NK-92 treated with Interleukin-12 subunit alpha and Interleukin-12 subunit beta, amount 100 ng/mL, for 24 hours (cell line): ENCODE results near the gene MYO1D.
A peak's percentile ranks its signal among the peaks of the same experiment; 100 is the strongest.

Source experiments
- DNase-seq: peaks from one replicate; lab custom pipeline; 2025; lab: John Stamatoyannopoulos, UW

Gene MYO1D

DNA sequence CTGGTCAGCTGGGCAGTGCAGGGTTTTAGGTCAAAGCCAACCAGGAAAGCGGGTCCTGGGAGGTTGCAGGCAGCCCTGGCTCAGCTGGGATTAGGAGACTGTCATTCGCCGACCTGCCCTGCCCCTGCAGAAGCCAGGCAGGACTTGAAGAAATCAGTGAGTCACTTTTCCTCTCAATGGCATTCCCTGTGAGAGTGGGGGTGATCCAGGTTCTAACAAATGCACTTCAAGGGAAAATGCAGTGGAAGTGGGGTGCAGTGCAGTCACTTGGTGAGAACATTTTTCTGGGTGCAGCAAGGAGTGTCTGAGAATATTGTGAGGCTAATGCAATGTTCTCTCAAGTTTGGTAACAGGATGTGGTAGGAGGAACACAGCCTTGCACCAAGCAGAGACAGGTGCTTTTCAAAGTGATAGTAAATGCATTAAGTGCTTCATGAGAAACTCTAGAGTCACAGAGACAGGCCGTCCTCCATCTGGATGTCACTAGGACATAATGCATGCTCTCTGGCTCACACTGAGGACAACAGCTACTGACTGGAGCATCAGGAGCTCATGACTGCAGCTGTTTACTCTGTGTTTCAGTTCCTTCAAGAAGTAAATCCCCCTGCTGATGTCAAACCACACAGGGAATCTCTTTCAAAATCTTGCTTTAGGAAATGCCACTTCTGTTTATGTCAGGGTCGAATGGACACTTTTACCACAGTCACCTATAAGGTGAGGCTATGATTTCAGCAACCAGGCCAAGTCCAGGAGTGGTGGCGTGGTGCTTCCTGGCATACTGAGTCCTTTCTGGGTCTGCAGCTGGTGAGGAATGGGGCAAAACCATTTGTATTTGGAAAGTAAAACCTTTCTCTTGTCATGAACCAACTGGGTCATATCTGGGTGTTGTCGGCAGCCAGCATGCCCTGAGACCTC, 373.4 kb downstream of the MYO1D start:
- peak; percentile 43 for DNase-seq

DNA sequence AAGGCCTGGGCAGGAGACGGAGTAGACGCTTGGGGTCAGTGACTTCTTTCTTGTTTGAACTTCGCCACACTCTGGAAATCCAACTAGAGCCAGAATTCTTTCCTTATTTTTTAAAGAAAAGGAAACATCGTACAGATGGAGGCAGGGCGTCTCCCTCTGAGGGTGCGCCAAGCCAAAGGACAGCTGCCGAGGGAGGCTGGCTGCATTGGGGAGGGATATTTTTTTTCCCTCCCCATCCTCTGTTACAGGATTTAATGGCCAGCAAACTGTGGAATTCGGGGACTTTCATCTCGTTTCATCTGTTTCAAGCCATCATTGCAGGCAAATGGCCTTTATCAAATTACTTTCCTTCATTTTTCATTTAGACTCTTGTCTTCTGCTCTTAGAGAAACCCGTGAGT, 374.2 kb downstream of the MYO1D start:
- no peak for DNase-seq

DNA sequence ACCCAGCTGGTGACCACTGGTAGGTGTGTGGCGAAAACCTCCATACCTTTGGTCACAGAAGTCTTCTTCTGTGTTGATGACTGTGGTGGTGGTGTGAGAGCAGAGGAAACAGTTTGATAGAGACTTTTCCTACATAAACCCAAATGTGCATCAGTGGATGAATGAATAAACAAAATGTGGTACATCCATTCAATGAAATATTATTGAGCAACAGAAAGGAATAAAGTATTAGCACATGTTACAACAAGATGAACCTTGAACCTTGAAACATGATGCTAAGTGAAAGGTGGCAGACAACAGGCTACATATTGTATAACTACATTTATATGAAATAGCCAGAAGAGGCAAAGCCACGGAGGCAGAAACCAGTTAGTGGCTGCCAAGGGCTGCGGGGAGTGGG, 374.9 kb downstream of the MYO1D start:
- DNase-seq, result no peak

DNA sequence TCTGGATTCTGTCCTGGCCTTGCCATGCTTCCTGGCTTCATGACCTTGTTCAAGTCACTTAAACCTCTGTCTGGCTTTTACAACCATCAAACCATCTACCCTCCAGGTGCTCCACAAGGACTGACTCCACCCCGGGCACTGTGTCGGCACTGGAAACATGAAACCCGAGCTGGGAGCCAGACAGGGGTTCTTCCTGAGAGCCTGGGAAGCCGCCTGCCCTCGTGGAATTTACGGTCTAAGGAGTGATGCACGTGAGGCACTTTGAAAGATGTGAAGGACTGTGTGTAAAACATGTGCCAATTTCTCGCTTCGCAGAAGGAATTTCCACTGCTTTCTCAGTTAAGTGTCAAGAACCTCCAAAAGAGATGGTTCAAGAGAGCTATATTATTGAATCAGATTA, 378.5 kb downstream of the MYO1D start:
- DNase-seq, result no peak

DNA sequence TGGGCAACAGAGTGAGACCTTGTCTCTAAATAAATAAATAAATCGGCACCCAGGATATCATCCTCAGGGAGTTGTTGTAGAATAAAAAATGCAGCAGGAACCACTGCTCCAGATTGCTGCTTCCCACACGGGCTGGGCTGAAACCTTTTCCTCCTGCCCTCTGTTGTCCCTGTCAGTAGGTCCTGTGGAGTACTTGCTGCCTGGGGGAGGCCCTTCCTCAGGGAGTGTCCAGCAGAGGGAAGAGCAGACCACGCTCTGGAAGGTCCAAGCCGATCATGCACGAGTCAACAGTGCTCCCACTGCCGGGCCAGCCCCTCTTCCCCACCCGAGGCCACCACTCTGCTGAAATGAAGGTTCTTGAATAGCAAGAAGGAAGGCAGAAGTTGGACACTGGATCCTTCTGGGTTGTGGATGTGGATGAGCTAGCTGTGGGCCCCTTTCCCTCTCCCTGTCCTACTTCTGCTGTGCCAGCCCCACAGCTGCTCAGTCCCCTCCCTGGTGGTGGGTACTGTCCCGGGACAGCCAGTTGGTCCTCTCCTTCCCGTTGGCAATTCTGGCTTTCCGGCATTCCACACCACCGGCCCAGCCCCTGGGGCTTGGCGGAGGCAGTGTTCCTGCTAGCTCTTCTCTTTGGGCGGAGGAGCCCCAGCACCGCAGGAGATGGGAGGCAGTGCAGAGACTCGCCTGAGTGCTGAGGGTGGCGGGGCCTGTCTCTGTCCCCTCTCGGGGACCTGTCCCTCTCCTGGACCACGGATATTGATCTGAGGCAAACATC, 379.3 kb downstream of the MYO1D start:
- DNase-seq, result no peak

DNA sequence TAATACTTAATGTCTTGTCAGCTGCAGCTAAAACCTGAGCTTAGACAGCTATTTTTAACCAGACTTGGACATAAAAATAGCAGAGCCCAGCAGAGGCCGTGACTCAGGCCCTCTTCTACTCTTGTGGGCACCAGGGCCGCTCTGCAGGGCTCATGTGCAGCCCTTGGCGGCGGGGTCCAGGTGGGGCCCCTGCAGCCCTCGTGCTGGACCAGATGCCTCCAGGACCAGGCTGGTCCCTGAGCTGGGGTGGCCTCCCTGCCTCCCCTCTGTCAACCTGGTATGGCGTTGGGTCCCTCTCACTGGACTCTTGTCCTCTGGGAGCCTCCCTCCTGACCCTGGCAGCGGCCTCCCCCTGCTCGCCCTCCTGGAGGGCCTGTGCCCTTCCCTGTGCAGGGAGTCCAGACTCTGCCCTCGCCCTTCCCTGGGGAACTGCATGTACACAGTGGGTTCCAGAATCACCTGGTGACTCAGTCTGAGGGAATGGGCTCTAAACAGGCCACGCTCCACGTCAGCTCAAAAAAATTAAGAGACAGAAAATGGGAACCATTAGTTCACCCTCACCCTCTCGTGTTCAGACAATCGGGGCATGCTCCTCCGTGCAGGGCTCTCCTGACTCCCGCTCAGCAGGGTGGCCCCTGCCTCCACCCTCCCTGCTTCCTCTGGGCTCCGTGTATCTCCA, 380.4 kb downstream of the MYO1D start:
- DNase-seq, result no peak

DNA sequence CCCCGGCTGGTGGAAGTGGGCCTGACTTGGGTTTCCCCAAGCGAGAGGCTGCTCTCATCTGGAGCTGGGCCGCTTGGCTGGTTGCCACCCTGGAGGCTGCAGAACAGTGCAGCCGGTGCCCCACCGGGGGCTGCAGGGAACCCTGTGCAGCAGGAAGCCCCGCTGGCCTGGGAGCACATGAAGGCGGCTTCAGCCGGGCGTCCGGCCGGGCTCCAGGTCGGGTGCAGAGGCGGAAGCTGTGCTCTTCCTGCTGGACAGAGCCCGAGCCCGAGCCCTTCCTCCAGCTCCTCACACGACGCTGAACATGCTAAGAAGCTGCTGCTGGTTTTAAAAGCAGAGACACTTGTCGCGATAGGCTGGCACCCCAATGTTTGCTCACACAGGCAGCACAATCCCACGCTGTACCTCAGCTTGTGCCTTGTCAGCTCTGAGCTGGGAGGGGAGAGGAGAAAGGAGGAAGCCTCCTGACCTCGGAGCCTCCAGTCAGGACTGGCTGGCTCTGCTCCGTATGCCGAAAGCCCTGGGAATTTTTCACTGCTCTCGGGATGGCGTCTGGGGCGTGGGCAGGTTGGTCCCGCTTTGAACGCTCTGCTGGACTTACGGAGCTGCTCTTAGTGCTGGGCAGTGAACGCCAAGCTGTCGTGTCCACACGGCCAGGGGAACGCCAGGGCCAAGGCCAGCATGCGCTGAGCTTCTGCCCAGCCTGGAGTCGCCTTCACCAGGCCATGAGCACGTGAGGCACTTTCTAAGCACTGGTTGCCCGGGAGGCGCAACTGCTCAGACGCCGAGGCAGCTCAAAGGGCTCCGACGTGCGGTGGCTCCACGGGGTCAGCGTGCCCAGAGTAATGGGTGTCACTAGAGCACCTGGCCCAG, 381.3 kb downstream of the MYO1D start:
- no peak for DNase-seq

DNA sequence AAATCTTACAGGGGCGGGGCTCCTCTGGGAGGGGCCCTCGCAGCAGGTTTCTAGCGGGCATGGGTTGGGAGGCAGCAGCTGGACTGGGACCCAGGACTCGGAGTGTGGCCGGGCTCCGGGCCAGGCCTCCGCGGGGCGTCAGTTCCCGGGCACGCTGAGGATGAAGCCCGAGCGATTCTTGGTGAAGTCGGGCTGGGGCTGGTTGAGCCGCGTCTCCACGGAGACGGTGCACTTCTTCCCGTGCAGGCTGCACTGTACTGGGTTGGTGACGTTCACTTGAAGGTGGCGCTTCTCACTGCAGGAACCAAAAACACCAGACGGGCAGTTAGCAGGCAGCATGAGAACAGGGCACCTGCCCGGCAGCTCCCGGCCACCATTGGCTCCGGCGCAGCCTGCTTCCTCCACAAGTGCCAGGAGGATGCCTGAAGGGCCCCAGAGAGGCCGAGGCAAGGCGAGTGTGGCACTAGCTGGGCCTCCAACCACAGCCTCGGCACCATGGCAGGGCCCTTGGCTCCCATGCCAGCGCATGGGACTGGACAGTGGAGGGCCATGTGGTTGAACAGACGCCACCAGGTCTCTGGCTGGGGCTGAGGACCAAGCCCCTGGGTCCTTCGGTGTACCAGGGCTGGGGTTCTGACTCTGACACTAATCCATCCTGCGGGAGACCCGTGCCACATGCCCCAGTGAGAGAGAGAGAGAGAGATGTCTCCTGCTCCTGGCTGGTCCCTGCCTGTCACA, 382.1 kb downstream of the MYO1D start:
- DNase-seq, result no peak

DNA sequence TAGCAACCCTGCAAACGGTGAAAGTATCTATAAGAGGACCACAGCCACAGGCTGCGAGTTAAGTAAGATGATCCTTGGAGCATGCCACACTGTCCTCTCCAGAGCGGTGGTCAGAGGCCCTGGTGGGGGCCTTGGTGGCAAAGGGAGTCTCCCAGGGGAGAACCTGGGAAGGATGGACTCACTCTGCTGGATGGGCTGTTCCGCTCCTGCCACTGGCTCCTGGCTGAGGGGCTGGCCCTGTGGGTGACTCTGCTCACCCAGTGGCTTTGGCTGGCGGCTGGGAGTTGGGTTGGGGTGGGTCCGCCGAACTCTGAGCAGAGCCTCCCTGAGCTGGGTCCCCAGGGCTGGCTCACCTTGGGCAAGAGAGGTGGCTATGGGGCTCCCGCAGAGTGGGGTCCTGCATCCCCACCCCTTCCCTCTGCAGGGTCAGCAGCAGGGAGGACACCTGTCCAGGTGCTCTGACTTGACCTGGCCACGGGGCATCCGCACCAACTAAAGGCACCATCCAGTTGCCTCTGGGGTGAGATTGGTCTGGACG, 382.9 kb downstream of the MYO1D start:
- no peak for DNase-seq

DNA sequence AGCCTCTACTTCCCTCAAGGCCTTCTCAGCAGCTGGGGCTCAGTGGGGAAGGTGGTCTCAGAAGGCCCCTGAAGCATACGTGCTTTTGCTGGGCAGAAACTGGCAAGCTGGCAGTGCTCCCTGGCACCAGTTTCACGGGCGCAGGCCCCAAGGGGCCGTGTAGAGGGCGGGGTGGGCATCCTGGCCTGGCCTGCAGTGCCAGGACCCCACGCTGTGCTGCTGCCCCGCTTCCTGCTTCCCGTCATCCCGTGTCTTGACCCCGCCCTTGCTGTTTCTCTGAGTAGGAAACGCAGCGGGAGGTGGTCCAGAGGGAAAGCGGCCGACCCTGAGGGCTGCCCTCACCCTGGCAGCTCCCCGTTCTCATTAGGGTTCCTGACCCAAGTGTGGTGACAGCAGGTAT, 383.4 kb downstream of the MYO1D start:
- no peak for DNase-seq

DNA sequence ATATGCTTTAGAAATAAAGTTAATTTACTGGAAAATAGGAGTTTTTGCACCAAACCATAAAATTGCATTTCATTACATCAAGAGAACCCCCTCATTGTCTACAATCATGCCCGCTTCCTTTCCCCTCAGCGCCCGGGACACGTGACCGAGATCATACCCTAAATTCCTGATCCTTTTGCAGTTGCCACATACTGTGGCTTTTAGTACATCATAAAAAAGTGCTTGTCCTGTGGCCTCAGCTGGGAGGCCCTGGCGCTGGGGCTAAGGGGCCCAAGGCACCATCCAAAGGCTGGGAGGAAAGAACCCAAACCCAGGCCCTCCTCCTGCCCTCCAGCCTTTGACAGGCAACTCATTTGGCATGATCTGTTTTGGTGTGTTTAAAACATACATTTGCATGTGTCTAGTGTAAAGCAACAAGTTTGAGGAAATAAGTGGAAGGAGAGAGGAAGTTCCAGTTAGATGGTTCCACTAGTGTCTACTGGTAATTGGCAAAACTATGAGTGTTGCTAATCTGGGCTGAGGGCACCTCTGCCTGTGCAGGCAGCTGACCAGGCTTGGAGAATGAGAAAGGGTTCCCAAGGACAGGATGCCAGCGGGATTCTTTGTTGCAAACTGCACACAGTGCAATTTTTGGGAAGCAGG, 384.2 kb downstream of the MYO1D start:
- DNase-seq, result no peak

DNA sequence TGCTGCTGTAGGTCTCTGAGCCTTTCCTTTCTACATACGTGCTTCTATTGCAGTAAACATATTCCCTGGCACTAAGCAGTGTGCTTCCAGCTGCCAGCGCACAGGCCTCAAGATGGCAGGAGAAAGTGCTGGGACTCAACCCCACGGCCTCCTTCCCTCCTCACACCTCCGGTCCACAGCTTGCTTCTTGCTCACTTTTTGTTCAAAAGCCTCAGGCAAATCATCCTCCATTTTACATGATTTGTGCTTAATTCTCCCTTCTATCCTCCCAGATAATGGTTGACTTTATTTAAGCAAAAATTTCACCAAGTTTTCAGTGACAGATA, 384.7 kb downstream of the MYO1D start:
- no peak for DNase-seq

DNA sequence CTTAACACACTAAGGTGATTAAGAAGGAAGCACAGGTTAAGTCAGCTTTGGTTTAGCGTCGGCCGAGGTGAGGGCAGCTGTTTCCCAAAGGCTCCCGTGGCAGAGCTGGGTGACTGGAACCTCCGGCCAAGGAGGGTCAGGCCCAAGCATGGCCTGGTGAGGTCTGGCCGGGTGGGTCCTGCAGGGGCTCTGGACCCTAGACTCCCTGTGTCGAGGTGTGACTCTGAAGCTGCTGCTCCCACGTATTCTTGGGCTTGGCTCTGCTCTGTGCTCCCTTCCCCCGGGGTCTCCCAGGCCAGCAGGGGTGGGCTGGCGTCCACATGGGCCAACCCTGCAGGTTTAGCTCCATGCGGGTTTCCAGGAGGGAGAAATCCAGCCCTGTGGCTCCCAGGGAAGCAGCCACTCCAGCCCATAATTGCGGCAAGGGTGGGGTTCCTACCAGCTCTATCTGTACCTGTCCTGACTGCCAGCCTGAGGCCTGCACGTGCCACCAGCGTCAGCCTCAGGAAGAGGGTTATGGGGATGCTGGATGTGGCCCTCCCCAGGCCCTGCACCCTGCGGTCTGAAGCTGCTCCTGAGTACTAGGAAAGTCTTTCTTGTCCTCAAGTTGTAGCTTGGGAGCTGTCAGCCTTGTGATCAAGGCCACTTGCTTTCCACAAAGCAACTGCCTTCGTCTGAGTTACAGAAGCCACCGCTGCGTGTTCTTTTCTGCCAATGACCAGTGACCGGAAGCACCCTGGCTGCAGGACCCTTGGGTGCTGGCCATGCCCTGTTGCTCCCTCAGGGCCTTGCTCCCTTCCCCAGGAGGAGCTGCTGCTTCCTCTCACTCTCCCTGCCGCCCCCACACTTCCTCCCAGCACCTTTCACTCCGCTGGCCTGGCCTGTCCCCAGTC, 385.3 kb downstream of the MYO1D start:
- no peak for DNase-seq

DNA sequence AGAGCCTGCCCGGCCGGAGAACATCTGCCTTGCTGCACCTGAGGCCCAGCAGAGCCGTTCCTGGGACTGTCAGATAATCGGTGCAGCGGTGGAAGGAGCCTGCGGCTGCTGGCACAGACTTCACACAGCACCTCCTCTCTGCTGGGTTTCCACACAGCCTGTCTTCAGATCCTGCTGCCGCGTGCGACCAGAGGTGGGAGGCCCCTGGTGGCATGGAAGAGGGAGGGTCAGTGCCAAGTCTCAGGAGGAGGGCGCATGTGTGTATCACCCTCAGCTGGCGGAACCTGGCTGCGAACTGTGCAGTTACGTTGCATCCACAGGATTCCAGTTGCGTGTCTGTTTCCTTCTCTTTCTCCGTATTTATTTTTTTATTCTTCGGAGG, 386.8 kb downstream of the MYO1D start:
- no peak for DNase-seq

DNA sequence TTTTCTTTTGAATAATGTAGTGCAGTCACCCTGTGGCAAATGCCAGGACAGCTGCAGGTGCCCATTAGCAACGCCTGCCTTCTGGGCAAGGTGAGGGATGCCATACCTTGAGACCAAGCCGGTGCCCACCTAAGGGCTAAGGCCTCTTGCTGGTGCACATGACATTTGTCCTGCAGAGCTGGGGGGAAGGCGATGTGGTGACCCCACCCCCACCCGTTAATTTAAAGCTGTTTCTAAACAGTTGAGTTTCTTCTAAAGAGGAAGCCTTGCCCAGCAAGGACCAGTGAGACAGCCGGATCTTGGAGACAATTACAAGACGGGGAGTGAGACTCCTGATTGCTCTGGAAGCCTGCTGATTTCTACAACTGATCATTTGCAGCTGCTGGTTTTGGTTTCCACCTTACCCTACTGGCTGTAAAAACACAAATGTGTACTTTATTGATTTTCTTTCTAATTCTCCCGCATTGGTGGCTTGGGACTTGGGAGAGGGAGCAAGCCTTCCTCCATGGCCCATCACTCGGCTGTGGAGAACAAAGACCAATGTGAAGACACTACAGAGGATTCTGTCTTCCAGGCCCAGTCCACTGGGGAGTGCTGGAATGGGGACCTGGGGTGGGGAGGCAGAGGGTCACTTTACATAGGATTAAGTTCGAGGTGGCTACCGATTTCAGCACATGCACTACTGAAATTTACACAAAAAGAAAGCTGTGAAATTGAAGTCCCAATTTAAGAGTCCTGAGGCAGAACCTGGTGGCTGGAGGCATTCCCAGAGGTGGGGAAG, 387.4 kb downstream of the MYO1D start:
- DNase-seq, result no peak

DNA sequence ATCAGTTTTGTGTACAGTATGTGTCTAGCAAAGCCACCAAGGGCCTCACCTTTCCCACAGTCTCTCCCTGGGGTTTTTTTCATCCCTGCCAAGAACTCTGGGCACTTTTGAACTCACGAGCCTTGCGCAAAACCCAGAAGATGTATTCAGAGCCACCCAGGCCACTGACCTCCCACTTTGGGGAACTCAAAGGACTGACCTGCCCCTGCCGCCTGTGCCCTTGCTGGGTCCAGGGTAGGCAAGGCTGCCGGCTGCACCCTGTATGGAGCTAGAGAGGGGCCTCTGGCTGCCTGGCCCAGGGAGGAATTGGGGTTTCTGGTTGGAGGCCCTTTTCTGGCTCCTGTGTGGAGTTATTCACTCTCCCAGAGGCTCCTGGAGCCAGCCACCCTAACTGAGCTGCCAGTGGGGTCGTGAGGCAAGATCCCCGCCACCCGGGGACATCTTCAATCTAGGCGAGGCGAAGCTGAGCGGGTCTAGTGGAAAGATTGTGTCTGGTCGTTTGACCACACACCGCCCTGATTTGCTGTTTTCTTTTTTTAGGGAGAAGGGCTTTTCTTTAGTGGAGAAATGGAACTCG, 388.2 kb downstream of the MYO1D start:
- DNase-seq, result no peak

DNA sequence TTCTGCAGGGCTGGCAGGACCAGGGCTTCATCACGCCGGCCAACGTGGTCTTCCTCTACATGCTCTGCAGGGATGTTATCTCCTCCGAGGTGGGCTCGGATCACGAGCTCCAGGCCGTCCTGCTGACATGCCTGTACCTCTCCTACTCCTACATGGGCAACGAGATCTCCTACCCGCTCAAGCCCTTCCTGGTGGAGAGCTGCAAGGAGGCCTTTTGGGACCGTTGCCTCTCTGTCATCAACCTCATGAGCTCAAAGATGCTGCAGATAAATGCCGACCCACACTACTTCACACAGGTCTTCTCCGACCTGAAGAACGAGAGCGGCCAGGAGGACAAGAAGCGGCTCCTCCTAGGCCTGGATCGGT, 388.8 kb downstream of the MYO1D start:
- no peak for DNase-seq

DNA sequence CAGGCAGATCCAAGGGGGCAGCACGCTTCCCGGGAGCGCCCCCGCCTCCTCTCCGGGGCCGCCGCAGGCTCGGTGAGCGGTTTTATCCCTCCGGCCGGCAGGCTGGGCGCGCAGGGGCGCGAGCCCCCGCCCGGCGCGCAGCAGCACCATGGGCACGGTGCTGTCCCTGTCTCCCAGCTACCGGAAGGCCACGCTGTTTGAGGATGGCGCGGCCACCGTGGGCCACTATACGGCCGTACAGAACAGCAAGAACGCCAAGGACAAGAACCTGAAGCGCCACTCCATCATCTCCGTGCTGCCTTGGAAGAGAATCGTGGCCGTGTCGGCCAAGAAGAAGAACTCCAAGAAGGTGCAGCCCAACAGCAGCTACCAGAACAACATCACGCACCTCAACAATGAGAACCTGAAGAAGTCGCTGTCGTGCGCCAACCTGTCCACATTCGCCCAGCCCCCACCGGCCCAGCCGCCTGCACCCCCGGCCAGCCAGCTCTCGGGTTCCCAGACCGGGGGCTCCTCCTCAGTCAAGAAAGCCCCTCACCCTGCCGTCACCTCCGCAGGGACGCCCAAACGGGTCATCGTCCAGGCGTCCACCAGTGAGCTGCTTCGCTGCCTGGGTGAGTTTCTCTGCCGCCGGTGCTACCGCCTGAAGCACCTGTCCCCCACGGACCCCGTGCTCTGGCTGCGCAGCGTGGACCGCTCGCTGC, 389.3 kb downstream of the MYO1D start:
- no peak for DNase-seq
